HFFc6 (cell line): ENCODE results near the gene DEFB132. TPM values are rescaled to one million over a fixed set of nuclear protein-coding genes. Genes with fewer than 3 reads are reported as not detected.

Experiments used
- DNase-seq: peaks from one replicate; pipeline ENCODE4 v3.0.0-alpha.2; 2018
- H3K27ac Mint-ChIP-seq: 2 replicates; pipeline ENCODE4 v1.8.0; 2020; ENCODE audit warnings: mild to moderate bottlenecking, mixed read lengths
- H3K27me3 Mint-ChIP-seq: 2 replicates; pipeline ENCODE4 v1.8.0; 2021; ENCODE audit warnings: mild to moderate bottlenecking, moderate library complexity, mixed read lengths; ENCODE audit not compliant: insufficient read depth
- H3K36me3 Mint-ChIP-seq: 2 replicates; pipeline ENCODE4 v1.8.0; 2021; ENCODE audit warnings: low read depth, mixed read lengths
- H3K4me1 Mint-ChIP-seq: 2 replicates; pipeline ENCODE4 v1.8.0; 2020; ENCODE audit warnings: low read depth, mixed read lengths
- H3K4me3 Mint-ChIP-seq: 2 replicates; pipeline ENCODE4 v1.8.0; 2020; ENCODE audit warnings: mild to moderate bottlenecking, moderate library complexity, mixed read lengths
- H3K9me3 Mint-ChIP-seq: 2 replicates; pipeline ENCODE4 v1.8.0; 2020; ENCODE audit warnings: mild to moderate bottlenecking, mixed read lengths
- CTCF ChIP-seq: fragments of 200-600 bp; sonication (generic); IDR thresholded peaks from 2 replicates; pipeline ENCODE4 v1.5.0; 2021; ENCODE audit warnings: antibody characterized with exemption, mild to moderate bottlenecking
- total RNA-seq, 6 experiments: library from RNA; stranded (reverse); fragmentation: NEBNext Ultra II Directional; extraction: Animal tissue kit (Norgen Biotek cat#: 25700); gene quantifications; 2 replicates in 1 of 6; 3 replicates in 5 of 6; pipeline ENCODE4 v1.2.3, GENCODE V29; 2021

DEFB132 gene
- total RNA-seq, 6 experiments from 2014 or later, result not detected

GRCh38 chr20:278181-278580 lies 20.7 kb downstream of the DEFB132 start:
- H3K27ac Mint-ChIP-seq, result no peak overlapping the region
- no peak overlapping the region for H3K4me3 Mint-ChIP-seq
- no peak for DNase-seq
- no peaks in the 10 kb centered on the region for H3K4me1 Mint-ChIP-seq
- H3K9me3 Mint-ChIP-seq, result peaks cover 4% of the 10 kb centered on the region; the same call in 1 of the 2 replicates
- TF ChIP-seq CTCF, result no peak
- peaks cover 12% of the 10 kb centered on the region for H3K36me3 Mint-ChIP-seq
- peaks cover 12% of the 10 kb centered on the region; the same call in 1 of the 2 replicates for H3K27me3 Mint-ChIP-seq

- no peak for TF ChIP-seq CTCF
- Mint-ChIP-seq H3K4me1 (no peaks in the 10 kb centered on the region), H3K4me3 (no peak overlapping the region), H3K9me3 (peaks cover 4% of the 10 kb centered on the region; the same call in 1 of the 2 replicates), H3K36me3 (peaks cover 12% of the 10 kb centered on the region), H3K27ac (no peak overlapping the region), H3K27me3 (peaks cover 12% of the 10 kb centered on the region; the same call in 1 of the 2 replicates)
- no peak for DNase-seq
Observed at GRCh38 chr20:278607-279571, 21.4 kb downstream of the DEFB132 start.

- no peak for TF ChIP-seq CTCF
- H3K4me3 Mint-ChIP-seq, result no peak overlapping the region
Observed at GRCh38 chr20:284172-284571, 26.6 kb downstream of the DEFB132 start.

GRCh38 chr20:286508-286907 lies 29.0 kb downstream of the DEFB132 start:
- Mint-ChIP-seq H3K4me3 (no peak overlapping the region), H3K27ac (no peak overlapping the region), H3K9me3 (no peaks in the 10 kb centered on the region), H3K27me3 (peaks cover 2% of the 10 kb centered on the region; the same call in 1 of the 2 replicates), H3K36me3 (peaks cover 5% of the 10 kb centered on the region; the same call in 1 of the 2 replicates), H3K4me1 (peaks cover 10% of the 10 kb centered on the region)
- DNase-seq, result no peak
- TF ChIP-seq CTCF, result no peak

More at GRCh38 chr20:284172-284571, 26.6 kb downstream of the DEFB132 start:
- Mint-ChIP-seq H3K27me3 (0 out of 2 replicates have a peak, but pooled peaks cover 1% of the 10 kb centered on the region), H3K27ac (no peak overlapping the region), H3K4me1 (peaks cover 2% of the 10 kb centered on the region), H3K36me3 (peaks cover 3% of the 10 kb centered on the region; the same call in 1 of the 2 replicates), H3K9me3 (no peaks in the 10 kb centered on the region)
- DNase-seq, result no peak

- H3K9me3 Mint-ChIP-seq, result no peaks in the 10 kb centered on the region
- no peak overlapping the region for H3K27ac Mint-ChIP-seq
- peaks cover 10% of the 10 kb centered on the region for H3K4me1 Mint-ChIP-seq
- no peak for DNase-seq
- peaks cover 5% of the 10 kb centered on the region; the same call in 1 of the 2 replicates for H3K36me3 Mint-ChIP-seq
- TF ChIP-seq CTCF, result no peak
- H3K4me3 Mint-ChIP-seq, result no peak overlapping the region; the same call in 1 of the 2 replicates
- H3K27me3 Mint-ChIP-seq, result peaks cover 2% of the 10 kb centered on the region; the same call in 1 of the 2 replicates
Observed at GRCh38 chr20:288956-289692, 31.6 kb downstream of the DEFB132 start.
